HepG2 (cell line): ENCODE data around the gene RIPPLY2. TPM values are rescaled to one million over a fixed set of nuclear protein-coding genes. Genes with fewer than 3 reads are reported as not detected.

Experiments used
- ATAC-seq: fragments of 200-7000 bp; cut with Tn5 transposase; 3 replicates; pipeline ENCODE4 v1.9.1; 2020; ENCODE audit warnings: mild to moderate bottlenecking, moderate library complexity
- BruUV-seq: library from RNA; stranded (reverse); fragments of 400-500 nt; replicated peaks from 2 replicates; lab custom pipeline; 2021; lab: Mats Ljungman, UMichigan
- CTCF ChIA-PET: fragments of 300-600 bp; formaldehyde crosslinking; extraction: SDS; loops from one replicate; lab custom pipeline; 2021; ENCODE audit warnings: low total read pairs, inconsistent platforms, low intra/inter-chr PET ratio; lab: Yijun Ruan, JAX
- POLR2A ChIA-PET: fragments of 350-600 bp; sonication (Branson Sonifier 250); formaldehyde crosslinking; loops from one replicate; lab custom pipeline; 2020; ENCODE audit warnings: antibody characterized with exemption, inconsistent platforms; lab: Yijun Ruan, JAX
- DNase-seq: peaks from one replicate; pipeline ENCODE4 v3.0.0-alpha.2; 2015; ENCODE audit warnings: low spot score
- FAIRE-seq: peaks from 3 replicates; lab custom pipeline; 2011; peaks lifted over from hg19 to GRCh38; lab: Jason Lieb, UNC
- H2AFZ ChIP-seq: one replicate; pipeline ENCODE4 v1.6.1; 2011; ENCODE audit warnings: low read length, inconsistent platforms
- H3K27ac ChIP-seq: fragments of 300-600 bp; 3 replicates; pipeline ENCODE4 v1.8.0; 2011; ENCODE audit warnings: mixed run types, mild to moderate bottlenecking, mixed read lengths, low read length, inconsistent platforms; ENCODE audit not compliant: insufficient read depth; ENCODE audit errors: extremely low read length
- H3K27me3 ChIP-seq, 2 experiments: fragments of 200-600 bp in 1 of 2; 2 replicates in 1 of 2; 3 replicates in 1 of 2; pipeline versions ENCODE4 v1.6.0 to v1.8.0; 2011; ENCODE audit warnings: low read length in 2 of 2, mild to moderate bottlenecking in 2 of 2, moderate library complexity in 2 of 2, inconsistent platforms in 1 of 2; ENCODE audit not compliant: insufficient read depth in 2 of 2, control insufficient read depth in 1 of 2
- H3K36me3 ChIP-seq, 2 experiments: fragments of 200-600 bp in 1 of 2; replicated peaks in 1 of 2; 2 replicates in 1 of 2; 3 replicates in 1 of 2; pipeline versions ENCODE4 v1.5.1 to v1.8.0; 2011; ENCODE audit warnings: low read length in 2 of 2, inconsistent platforms in 1 of 2; ENCODE audit not compliant: insufficient read depth in 2 of 2, control insufficient read depth in 1 of 2
- H3K4me1 ChIP-seq: 2 replicates; pipeline ENCODE4 v1.5.1; 2012; ENCODE audit warnings: low read length, inconsistent platforms; ENCODE audit not compliant: insufficient read depth
- H3K4me2 ChIP-seq: 2 replicates; pipeline ENCODE4 v1.6.0; 2011; ENCODE audit warnings: low read depth, low read length, inconsistent platforms
- H3K4me3 ChIP-seq, 3 experiments: fragments of 200-600 bp in 1 of 3; sonication (generic), shearing (Covaris generic) in 1 of 3; replicated peaks in 1 of 3; 2 replicates each; pipeline ENCODE4 v1.5.1; 2011 to 2016; ENCODE audit warnings: low read length in 3 of 3, inconsistent platforms in 2 of 3, low read depth in 2 of 3, mild to moderate bottlenecking in 2 of 3, control low read depth in 1 of 3, mixed read lengths in 1 of 3; ENCODE audit not compliant: insufficient read depth in 1 of 3
- H3K79me2 ChIP-seq: one replicate; pipeline ENCODE4 v1.6.1; 2011; ENCODE audit warnings: low read length, inconsistent platforms; ENCODE audit not compliant: insufficient read depth
- H3K9ac ChIP-seq: 2 replicates; pipeline ENCODE4 v1.6.0; 2011; ENCODE audit warnings: mild to moderate bottlenecking, low read depth, low read length, inconsistent platforms; ENCODE audit not compliant: insufficient read depth
- H3K9me3 ChIP-seq: 2 replicates; pipeline ENCODE4 v1.5.1; 2012; ENCODE audit warnings: mild to moderate bottlenecking, low read length
- H4K20me1 ChIP-seq: 2 replicates; pipeline ENCODE4 v1.6.0; 2011; ENCODE audit warnings: inconsistent platforms, mild to moderate bottlenecking, low read length, moderate library complexity; ENCODE audit not compliant: insufficient read depth
- CREM ChIP-seq, 2 experiments: sonication (generic) in 1 of 2; formaldehyde crosslinking in 1 of 2; IDR thresholded peaks; 2 replicates each; pipeline versions ENCODE4 v1.4.0 to v1.6.1; 2016 to 2020; ENCODE audit warnings: antibody characterized with exemption in 1 of 2, mild to moderate bottlenecking in 1 of 2, missing genetic modification reagents in 1 of 2
- KDM3A ChIP-seq: IDR thresholded peaks from 2 replicates; pipeline ENCODE4 v1.6.1; 2018; ENCODE audit warnings: low read depth, missing compliant biosample characterization
- NFE2L1 ChIP-seq: sonication (generic); formaldehyde crosslinking; IDR thresholded peaks from 2 replicates; pipeline ENCODE4 v1.4.0; 2020; ENCODE audit warnings: missing genetic modification reagents, mild to moderate bottlenecking, borderline replicate concordance
- TBP ChIP-seq: sonication (generic); formaldehyde crosslinking; IDR thresholded peaks from 2 replicates; pipeline ENCODE4 v1.5.0; 2020; ENCODE audit warnings: missing genetic modification reagents
- ZNF577 ChIP-seq: sonication (generic); formaldehyde crosslinking; IDR thresholded peaks from 2 replicates; pipeline ENCODE4 v1.4.0; 2020; ENCODE audit warnings: mild to moderate bottlenecking, low read depth, missing genetic modification reagents, borderline replicate concordance
- ZNF777 ChIP-seq: sonication (generic); formaldehyde crosslinking; IDR thresholded peaks from 2 replicates; pipeline ENCODE4 v1.4.0; 2020; ENCODE audit warnings: missing genetic modification reagents
- WGBS: methylation state at CpG from one replicate; pipeline ENCODE4 v1.1.6; 2017; ENCODE audit warnings: low lambda C conversion rate; 5-methylcytosine and 5-hydroxymethylcytosine counted together
- in situ Hi-C: cut with HindIII; loops from 2 replicates; pipeline ENCODE4 v1.10.0; 2017; ENCODE audit warnings: low pct_unique_long_range_greater_than_20kb; ENCODE audit not compliant: extremely low pct_ligation_motif_present
- intact Hi-C: fragments of 100-400 bp; cut with micrococcal nuclease; formaldehyde crosslinking; loops from one replicate; pipeline ENCODE4 v1.10.0; 2022; ENCODE audit not compliant: unreplicated experiment
- polyA plus RNA-seq, 8 experiments: library from polyadenylated mRNA; depleted of rRNA in 3 of 8; stranded (reverse) in 7 of 8; unstranded in 1 of 8; fragments of >200 nt; fragmentation: Illumina TruSeq in 4 of 8; extraction: Trizol in 4 of 8; gene quantifications; 2 replicates each; pipeline versions ENCODE4 v1.2.1 to v1.2.3, GENCODE V29; 2011 to 2016; ENCODE audit warnings: low read depth in 4 of 8, missing spikeins in 1 of 8, mixed read lengths in 1 of 8; ENCODE audit not compliant: insufficient read depth in 1 of 8
- total RNA-seq, 5 experiments: library from RNA; depleted of rRNA; stranded (reverse); fragments of >200 nt; fragmentation: Illumina TruSeq; extraction: Trizol; gene quantifications; 2 replicates each; pipeline ENCODE4 v1.2.3, GENCODE V29; 2016; ENCODE audit warnings: low read depth in 1 of 5
- TF ChIP-seq, protein P1 (sequence below): sonication (generic); formaldehyde crosslinking; IDR thresholded peaks from 2 replicates; pipeline ENCODE4 v1.5.1; 2020; ENCODE audit warnings: missing genetic modification reagents, mild to moderate bottlenecking, borderline replicate concordance
- TF ChIP-seq, protein P2 (sequence below): sonication (generic); formaldehyde crosslinking; IDR thresholded peaks from 2 replicates; pipeline ENCODE4 v1.5.1; 2020; ENCODE audit warnings: mild to moderate bottlenecking, missing genetic modification reagents, moderate library complexity
- TF ChIP-seq, protein P3 (sequence below): sonication (generic); formaldehyde crosslinking; conservative IDR thresholded peaks from 2 replicates; pipeline ENCODE4 v1.8.0; 2022; ENCODE audit warnings: mild to moderate bottlenecking, moderate library complexity, missing genetic modification reagents

RIPPLY2 gene
- total and polyA plus RNA-seq, 2 of the 13 experiments (the other 11 are each of a cell fraction or from before 2014, with no cell fraction given) = not detected

DNA sequence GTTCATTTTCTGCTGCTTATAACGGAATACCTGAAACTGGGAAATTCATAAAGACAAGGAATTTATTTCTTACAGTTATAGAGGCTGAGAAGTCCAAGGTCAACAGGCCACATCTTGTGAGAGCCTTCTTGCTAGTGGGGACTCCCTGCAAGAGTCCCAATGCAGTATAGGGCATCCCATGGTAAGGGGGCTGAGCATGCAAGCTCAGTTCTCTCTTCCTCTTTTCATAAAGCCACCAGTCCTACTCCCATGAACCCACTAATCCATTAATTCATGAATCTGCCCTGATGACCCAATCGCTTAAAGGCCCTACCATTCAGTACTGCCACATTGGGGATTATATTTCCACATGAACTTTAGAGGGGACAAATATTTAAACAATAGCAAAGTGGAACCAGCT lies 32.8 kb downstream of the RIPPLY2 start (continued):
- TF ChIP-seq ZNF577 (CRISPR knock-in tag) (no peak), NFE2L1 (CRISPR knock-in tag) (no peak), KDM3A (CRISPR knock-in tag) (no peak)

DNA sequence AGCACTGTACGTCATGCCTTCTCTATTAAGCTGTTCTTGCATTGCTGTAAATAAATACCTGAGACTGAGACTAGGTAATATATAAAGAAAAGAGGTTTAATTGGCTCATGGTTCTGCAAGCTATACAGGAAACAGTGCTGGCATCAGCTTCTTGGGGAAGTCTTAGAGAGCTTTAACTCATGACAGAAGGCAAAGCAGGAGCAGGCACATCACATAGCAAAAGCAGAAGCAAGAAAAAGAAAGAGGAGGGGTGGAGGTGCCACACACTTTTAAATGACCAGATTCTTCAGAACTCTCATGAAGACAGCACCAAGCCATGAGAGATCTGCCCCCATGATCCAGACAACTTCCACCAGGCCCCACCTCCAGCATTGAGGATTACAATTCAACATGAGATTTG lies 36.5 kb downstream of the RIPPLY2 start:
- intact Hi-C loops = loop anchor here (10.0 kb wide), 2 partner anchors 165 to 1435 kb away; no protein-coding TSS in a partner anchor
- no peak for ATAC-seq
- ChIA-PET CTCF (no interaction called here), POLR2A (no interaction called here)
- Histone ChIP-seq H3K27me3 (no peaks in the 10 kb centered on the region), H3K4me1 (no peaks in the 10 kb centered on the region), H3K9me3 (no peaks in the 10 kb centered on the region), H3K36me3 (no peaks in the 10 kb centered on the region), H3K9ac (no peak overlapping the region), H3K27ac (no peak overlapping the region), H3K4me2 (no peak overlapping the region), H3K4me3 (no peak overlapping the region), H2AFZ (no peak overlapping the region), H3K79me2 (no peaks in the 10 kb centered on the region), H4K20me1 (peaks cover under 1% of the 10 kb centered on the region; the same call in 1 of the 2 replicates)
- BruUV-seq = no TSS peak
- in situ Hi-C loops = loop anchor here (5.0 kb wide), 1 partner anchor 333 kb away; no protein-coding TSS in a partner anchor
- no peak for DNase-seq
- TF ChIP-seq ZNF777 (CRISPR knock-in tag) = no peak
- TF ChIP-seq, protein P1, sequence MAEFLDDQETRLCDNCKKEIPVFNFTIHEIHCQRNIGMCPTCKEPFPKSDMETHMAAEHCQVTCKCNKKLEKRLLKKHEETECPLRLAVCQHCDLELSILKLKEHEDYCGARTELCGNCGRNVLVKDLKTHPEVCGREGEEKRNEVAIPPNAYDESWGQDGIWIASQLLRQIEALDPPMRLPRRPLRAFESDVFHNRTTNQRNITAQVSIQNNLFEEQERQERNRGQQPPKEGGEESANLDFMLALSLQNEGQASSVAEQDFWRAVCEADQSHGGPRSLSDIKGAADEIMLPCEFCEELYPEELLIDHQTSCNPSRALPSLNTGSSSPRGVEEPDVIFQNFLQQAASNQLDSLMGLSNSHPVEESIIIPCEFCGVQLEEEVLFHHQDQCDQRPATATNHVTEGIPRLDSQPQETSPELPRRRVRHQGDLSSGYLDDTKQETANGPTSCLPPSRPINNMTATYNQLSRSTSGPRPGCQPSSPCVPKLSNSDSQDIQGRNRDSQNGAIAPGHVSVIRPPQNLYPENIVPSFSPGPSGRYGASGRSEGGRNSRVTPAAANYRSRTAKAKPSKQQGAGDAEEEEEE (CRISPR knock-in tag) = no peak
- TF ChIP-seq, protein P2, sequence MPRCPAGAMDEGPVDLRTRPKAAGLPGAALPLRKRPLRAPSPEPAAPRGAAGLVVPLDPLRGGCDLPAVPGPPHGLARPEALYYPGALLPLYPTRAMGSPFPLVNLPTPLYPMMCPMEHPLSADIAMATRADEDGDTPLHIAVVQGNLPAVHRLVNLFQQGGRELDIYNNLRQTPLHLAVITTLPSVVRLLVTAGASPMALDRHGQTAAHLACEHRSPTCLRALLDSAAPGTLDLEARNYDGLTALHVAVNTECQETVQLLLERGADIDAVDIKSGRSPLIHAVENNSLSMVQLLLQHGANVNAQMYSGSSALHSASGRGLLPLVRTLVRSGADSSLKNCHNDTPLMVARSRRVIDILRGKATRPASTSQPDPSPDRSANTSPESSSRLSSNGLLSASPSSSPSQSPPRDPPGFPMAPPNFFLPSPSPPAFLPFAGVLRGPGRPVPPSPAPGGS = no peak
- TF ChIP-seq CREM (IDR thresholded peaks at IDR 0.05) = no peak
- TF ChIP-seq CREM (CRISPR knock-in tag; IDR thresholded peaks at IDR 0.05) = no peak
- TF ChIP-seq, protein P3, sequence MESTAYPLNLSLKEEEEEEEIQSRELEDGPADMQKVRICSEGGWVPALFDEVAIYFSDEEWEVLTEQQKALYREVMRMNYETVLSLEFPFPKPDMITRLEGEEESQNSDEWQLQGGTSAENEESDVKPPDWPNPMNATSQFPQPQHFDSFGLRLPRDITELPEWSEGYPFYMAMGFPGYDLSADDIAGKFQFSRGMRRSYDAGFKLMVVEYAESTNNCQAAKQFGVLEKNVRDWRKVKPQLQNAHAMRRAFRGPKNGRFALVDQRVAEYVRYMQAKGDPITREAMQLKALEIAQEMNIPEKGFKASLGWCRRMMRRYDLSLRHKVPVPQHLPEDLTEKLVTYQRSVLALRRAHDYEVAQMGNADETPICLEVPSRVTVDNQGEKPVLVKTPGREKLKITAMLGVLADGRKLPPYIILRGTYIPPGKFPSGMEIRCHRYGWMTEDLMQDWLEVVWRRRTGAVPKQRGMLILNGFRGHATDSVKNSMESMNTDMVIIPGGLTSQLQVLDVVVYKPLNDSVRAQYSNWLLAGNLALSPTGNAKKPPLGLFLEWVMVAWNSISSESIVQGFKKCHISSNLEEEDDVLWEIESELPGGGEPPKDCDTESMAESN (CRISPR knock-in tag) = no peak
- TF ChIP-seq TBP (CRISPR knock-in tag) = no peak
- 100% methylated on average over 1 of the region's 1 CpG for WGBS
- FAIRE-seq = no peak
